K562 (cell line): ENCODE results near the gene COPS9. TPM values are rescaled to one million over a fixed set of nuclear protein-coding genes. Genes with fewer than 3 reads are reported as not detected.
A peak's percentile ranks its signal among the peaks of the same experiment; 100 is the strongest.

ENCODE experiments used
- BRF1 ChIP-seq: IDR thresholded peaks from 3 replicates; pipeline ENCODE4 v1.6.1; 2011; ENCODE audit warnings: borderline replicate concordance, mild to moderate bottlenecking; ENCODE audit not compliant: insufficient read length; ENCODE audit errors: extremely low read depth
- CEBPG ChIP-seq, 3 experiments: fragments of 200-800 bp in 1 of 3; sonication (Bioruptor generic) in 1 of 3; sonication (generic) in 1 of 3; formaldehyde crosslinking in 1 of 3; IDR thresholded peaks in 2 of 3; conservative IDR thresholded peaks in 1 of 3; 2 replicates each; pipeline versions ENCODE4 v1.6.1 to v1.8.0; 2016 to 2022; ENCODE audit warnings: missing compliant biosample characterization in 2 of 3, missing genetic modification characterization in 2 of 3, mild to moderate bottlenecking in 1 of 3, missing genetic modification reagents in 1 of 3
- ESRRA ChIP-seq: fragments of 450-650 bp; IDR thresholded peaks from 2 replicates; pipeline ENCODE4 v1.6.1; 2014; ENCODE audit warnings: low read depth, mild to moderate bottlenecking, moderate library complexity, borderline replicate concordance
- MLLT1 ChIP-seq, 2 experiments: fragments of 450-650 bp; IDR thresholded peaks; 2 replicates each; pipeline ENCODE4 v1.6.1; 2016
- NCOR1 ChIP-seq: fragments of 450-650 bp; IDR thresholded peaks from 2 replicates; pipeline ENCODE4 v1.6.1; 2016; ENCODE audit warnings: mild to moderate bottlenecking, moderate library complexity
- PCBP2 ChIP-seq: fragments of 200-400 bp; formaldehyde crosslinking; IDR thresholded peaks from 2 replicates; pipeline ENCODE4 v1.6.1; 2018; ENCODE audit warnings: low read length, low read depth, mild to moderate bottlenecking, moderate library complexity; ENCODE audit not compliant: poor library complexity, severe bottlenecking
- RERE ChIP-seq: sonication (generic); formaldehyde crosslinking; IDR thresholded peaks from 2 replicates; pipeline ENCODE4 v1.8.0; 2023; ENCODE audit warnings: missing genetic modification reagents, mild to moderate bottlenecking, borderline replicate concordance
- STAT6 ChIP-seq: sonication (generic); formaldehyde crosslinking; IDR thresholded peaks from 2 replicates; pipeline ENCODE4 v1.8.1; 2023; ENCODE audit warnings: mild to moderate bottlenecking, missing genetic modification reagents
- ZBTB7A ChIP-seq: IDR thresholded peaks from 2 replicates; pipeline ENCODE4 v1.6.1; 2011; ENCODE audit warnings: low read depth, mild to moderate bottlenecking, low read length, moderate library complexity, borderline replicate concordance; ENCODE audit not compliant: control insufficient read depth
- ZNF780A ChIP-seq: fragments of 250-450 bp; sonication (Bioruptor Pico); IDR thresholded peaks from 2 replicates; pipeline ENCODE4 v1.5.0; 2021; ENCODE audit warnings: mild to moderate bottlenecking
- polyA plus RNA-seq, 8 experiments: library from polyadenylated mRNA; depleted of rRNA in 4 of 8; stranded (reverse) in 5 of 8; unstranded in 3 of 8; fragments of >200 nt; fragmentation: Nextera tagmentation in 2 of 8; fragmentation: Illumina TruSeq in 1 of 8; extraction: Ambion mirVana in 2 of 8; extraction: Trizol in 1 of 8; gene quantifications; 2 replicates each; pipeline versions ENCODE4 v1.2.1 to v1.2.3, GENCODE V29; 2011 to 2014; ENCODE audit warnings: inconsistent platforms in 1 of 8, missing spikeins in 1 of 8
- total RNA-seq, 7 experiments: library from RNA; depleted of rRNA in 6 of 7; stranded (reverse); fragments of >200 nt in 6 of 7; fragmentation: Illumina TruSeq in 2 of 7; extraction: Trizol in 2 of 7; gene quantifications; 2 replicates each; pipeline versions ENCODE4 v1.2.1 to v1.2.3, GENCODE V29; 2011 to 2021; ENCODE audit warnings: low replicate concordance in 1 of 7
- TF ChIP-seq, protein P1 (sequence below): fragments of 450-650 bp; IDR thresholded peaks from 2 replicates; pipeline ENCODE4 v1.7.1; 2018; ENCODE audit warnings: mild to moderate bottlenecking, low read depth; ENCODE audit not compliant: partially characterized antibody

Gene COPS9
- total and polyA plus RNA-seq, 9 of the 15 experiments (the other 6 are each of a cell fraction or from before 2014, with no cell fraction given), result 55.0 to 281 (median 99.9) TPM

- TF ChIP-seq STAT6 (CRISPR knock-in tag), result no peak
- TF ChIP-seq MLLT1 (IDR thresholded peaks at IDR 0.05), result no peak
- TF ChIP-seq ZBTB7A, result no peak
- no peak for TF ChIP-seq CEBPG (CRISPR knock-in tag; IDR thresholded peaks at IDR 0.05)
- TF ChIP-seq CEBPG (tag; conservative IDR thresholded peaks at IDR 0.05 in 1 of 2, IDR thresholded peaks at IDR 0.05 in 1 of 2), result no peak
- no peak for TF ChIP-seq PCBP2
- TF ChIP-seq RERE (CRISPR knock-in tag), result no peak
- no peak for TF ChIP-seq ZNF780A (CRISPR knock-in tag)
- no peak for TF ChIP-seq BRF1
- TF ChIP-seq NCOR1, result no peak
- peak; percentile 84 for TF ChIP-seq ESRRA
- TF ChIP-seq, protein P1, sequence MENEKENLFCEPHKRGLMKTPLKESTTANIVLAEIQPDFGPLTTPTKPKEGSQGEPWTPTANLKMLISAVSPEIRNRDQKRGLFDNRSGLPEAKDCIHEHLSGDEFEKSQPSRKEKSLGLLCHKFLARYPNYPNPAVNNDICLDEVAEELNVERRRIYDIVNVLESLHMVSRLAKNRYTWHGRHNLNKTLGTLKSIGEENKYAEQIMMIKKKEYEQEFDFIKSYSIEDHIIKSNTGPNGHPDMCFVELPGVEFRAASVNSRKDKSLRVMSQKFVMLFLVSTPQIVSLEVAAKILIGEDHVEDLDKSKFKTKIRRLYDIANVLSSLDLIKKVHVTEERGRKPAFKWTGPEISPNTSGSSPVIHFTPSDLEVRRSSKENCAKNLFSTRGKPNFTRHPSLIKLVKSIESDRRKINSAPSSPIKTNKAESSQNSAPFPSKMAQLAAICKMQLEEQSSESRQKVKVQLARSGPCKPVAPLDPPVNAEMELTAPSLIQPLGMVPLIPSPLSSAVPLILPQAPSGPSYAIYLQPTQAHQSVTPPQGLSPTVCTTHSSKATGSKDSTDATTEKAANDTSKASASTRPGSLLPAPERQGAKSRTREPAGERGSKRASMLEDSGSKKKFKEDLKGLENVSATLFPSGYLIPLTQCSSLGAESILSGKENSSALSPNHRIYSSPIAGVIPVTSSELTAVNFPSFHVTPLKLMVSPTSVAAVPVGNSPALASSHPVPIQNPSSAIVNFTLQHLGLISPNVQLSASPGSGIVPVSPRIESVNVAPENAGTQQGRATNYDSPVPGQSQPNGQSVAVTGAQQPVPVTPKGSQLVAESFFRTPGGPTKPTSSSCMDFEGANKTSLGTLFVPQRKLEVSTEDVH, result peak; percentile 65
Observed at GRCh38 chr2:240136013-240136670, at the start of gene COPS9 (continued).
